Gastrocnemius medialis (tissue), 4 donors: Measurements from ENCODE around the gene MBNL1.

Experiments used
- CTCF ChIP-seq, 5 experiments: fragments of 450-650 bp in 3 of 5; fragments of 200-600 bp in 2 of 5; sonication (generic) in 2 of 5; IDR thresholded peaks in 4 of 5; conservative IDR thresholded peaks in 1 of 5; 1 replicate in 4 of 5; 2 replicates in 1 of 5; pipeline ENCODE4 v1.5.1; 2016 to 2019; ENCODE audit warnings: antibody characterized with exemption in 5 of 5, mild to moderate bottlenecking in 3 of 5, moderate library complexity in 3 of 5
- POLR2A ChIP-seq, 2 donors: fragments of 450-650 bp; IDR thresholded peaks; one replicate each; pipeline ENCODE4 v1.6.1; 2017; ENCODE audit warnings: antibody characterized with exemption in 2 of 2, mild to moderate bottlenecking in 2 of 2, moderate library complexity in 2 of 2

- TF ChIP-seq POLR2A (IDR thresholded peaks at IDR 0.05) (no peak), CTCF (IDR thresholded peaks at IDR 0.05 in 4 of 5, conservative IDR thresholded peaks at IDR 0.05 in 1 of 5) (peak in 4 of 5 experiments; percentile 22 to 49 (median 34))
Measured at GRCh38 chr3:152229692-152230091, 39.0 kb upstream of the MBNL1 start.
